ENCODE results near the gene FSCB.

The FSCB gene

DNA sequence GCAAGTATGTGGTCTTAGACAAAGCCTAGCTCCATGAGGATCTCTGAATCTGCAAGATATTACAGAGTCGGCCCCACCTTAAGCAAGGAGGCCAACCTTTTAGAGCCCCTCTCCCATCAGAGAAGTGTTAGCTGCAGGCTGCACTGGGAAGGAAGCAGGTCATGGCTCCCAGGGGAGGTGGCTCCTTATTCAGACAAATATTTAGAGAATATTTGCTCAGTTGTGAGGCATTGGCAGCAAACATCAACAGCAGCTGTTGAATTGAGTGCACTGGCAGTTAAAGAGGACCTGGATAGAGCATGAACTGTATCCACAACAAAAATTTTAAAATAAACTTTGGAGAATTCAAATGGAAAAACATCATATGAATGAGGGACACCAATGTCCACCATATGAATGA is 44.7 kb downstream of the FSCB start:
- TF ChIP-seq, protein P1, sequence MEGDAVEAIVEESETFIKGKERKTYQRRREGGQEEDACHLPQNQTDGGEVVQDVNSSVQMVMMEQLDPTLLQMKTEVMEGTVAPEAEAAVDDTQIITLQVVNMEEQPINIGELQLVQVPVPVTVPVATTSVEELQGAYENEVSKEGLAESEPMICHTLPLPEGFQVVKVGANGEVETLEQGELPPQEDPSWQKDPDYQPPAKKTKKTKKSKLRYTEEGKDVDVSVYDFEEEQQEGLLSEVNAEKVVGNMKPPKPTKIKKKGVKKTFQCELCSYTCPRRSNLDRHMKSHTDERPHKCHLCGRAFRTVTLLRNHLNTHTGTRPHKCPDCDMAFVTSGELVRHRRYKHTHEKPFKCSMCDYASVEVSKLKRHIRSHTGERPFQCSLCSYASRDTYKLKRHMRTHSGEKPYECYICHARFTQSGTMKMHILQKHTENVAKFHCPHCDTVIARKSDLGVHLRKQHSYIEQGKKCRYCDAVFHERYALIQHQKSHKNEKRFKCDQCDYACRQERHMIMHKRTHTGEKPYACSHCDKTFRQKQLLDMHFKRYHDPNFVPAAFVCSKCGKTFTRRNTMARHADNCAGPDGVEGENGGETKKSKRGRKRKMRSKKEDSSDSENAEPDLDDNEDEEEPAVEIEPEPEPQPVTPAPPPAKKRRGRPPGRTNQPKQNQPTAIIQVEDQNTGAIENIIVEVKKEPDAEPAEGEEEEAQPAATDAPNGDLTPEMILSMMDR (conservative IDR thresholded peaks at IDR 0.05; ENCODE audit: low read depth, low read length) = no peak
- H3K4me3 ChIP-seq (ENCODE audit: low read length) = no peak overlapping the region

GRCh38 chr14:44461811-44462210 is 45.3 kb downstream of the FSCB start:
- H3K4me3 ChIP-seq (ENCODE audit: low read length) = no peak overlapping the region
- TF ChIP-seq, protein P1 (conservative IDR thresholded peaks at IDR 0.05; ENCODE audit: low read depth, low read length) = no peak

More for the DNA sequence above, 44.7 kb downstream of the FSCB start:
- no peak for DNase-seq (ENCODE audit: low read depth)

More at GRCh38 chr14:44461811-44462210, 45.3 kb downstream of the FSCB start:
- no peak for DNase-seq (ENCODE audit: low read depth)
